ENCODE data around the gene ARHGDIG. TPM values are rescaled to one million over a fixed set of nuclear protein-coding genes. Genes with fewer than 3 reads are reported as not detected.

Gene ARHGDIG
- total RNA-seq, 1 donor from 2014 or later = 5.0 TPM

GRCh38 chr16:293043-293775, 12.8 kb downstream of the ARHGDIG start:
- no peak overlapping the region for H2AFZ ChIP-seq (ENCODE audit: low read depth, low read length)
- H3K4me3 ChIP-seq (ENCODE audit: insufficient read depth, low read depth, low read length) = no peak overlapping the region
- H3K36me3 ChIP-seq (ENCODE audit: insufficient read depth, low read length) = no peaks in the 10 kb centered on the region
- TF ChIP-seq EZH2 (IDR thresholded peaks at IDR 0.05; ENCODE audit: insufficient read depth, low read length) = no peak
- TF ChIP-seq CTCF (IDR thresholded peaks at IDR 0.05; ENCODE audit: insufficient read depth, low read depth, low read length) = no peak
- FAIRE-seq (no peak), DNase-seq (ENCODE audit: low read depth) (no peak)
- no peak overlapping the region for H3K4me3 Mint-ChIP-seq (ENCODE audit: unreplicated experiment)
- no peaks in the 10 kb centered on the region for H3K79me2 ChIP-seq (ENCODE audit: insufficient read depth, low read length)
- no peaks in the 10 kb centered on the region for H3K9me3 Mint-ChIP-seq (ENCODE audit: unreplicated experiment)
- no peaks in the 10 kb centered on the region for H3K9me3 ChIP-seq (ENCODE audit: insufficient read depth, low read depth, low read length)
- H3K27me3 ChIP-seq (ENCODE audit: insufficient read depth, low read length) = no peaks in the 10 kb centered on the region
- H3K27ac ChIP-seq (ENCODE audit: low read depth, low read length) = no peak overlapping the region
- no peaks in the 10 kb centered on the region for H3K4me1 ChIP-seq (ENCODE audit: insufficient read depth, low read length)
- no peaks in the 10 kb centered on the region for H4K20me1 ChIP-seq (ENCODE audit: insufficient read depth, low read length)
- no peak overlapping the region for H3K4me2 ChIP-seq (ENCODE audit: low read length)
- H3K36me3 Mint-ChIP-seq (ENCODE audit: low read depth, unreplicated experiment) = peaks cover 4% of the 10 kb centered on the region
- H3K27me3 Mint-ChIP-seq (ENCODE audit: low read depth, unreplicated experiment) = no peaks in the 10 kb centered on the region
- no peak overlapping the region for H3K27ac Mint-ChIP-seq (ENCODE audit: unreplicated experiment)
- no peaks in the 10 kb centered on the region for H3K4me1 Mint-ChIP-seq (ENCODE audit: low read depth, unreplicated experiment)
- no peak overlapping the region for H3K9ac ChIP-seq (ENCODE audit: low read length)

GRCh38 chr16:296276-296675, 15.9 kb downstream of the ARHGDIG start:
- no peak for FAIRE-seq
- H3K36me3 Mint-ChIP-seq (ENCODE audit: low read depth, unreplicated experiment) = peaks cover 4% of the 10 kb centered on the region
- H3K27ac Mint-ChIP-seq (ENCODE audit: unreplicated experiment) = no peak overlapping the region
- Histone ChIP-seq H2AFZ (ENCODE audit: low read depth, low read length) (no peak overlapping the region), H3K9me3 (ENCODE audit: insufficient read depth, low read depth, low read length) (no peaks in the 10 kb centered on the region), H3K36me3 (ENCODE audit: insufficient read depth, low read length) (no peaks in the 10 kb centered on the region), H3K27me3 (ENCODE audit: insufficient read depth, low read length) (no peaks in the 10 kb centered on the region), H3K9ac (ENCODE audit: low read length) (no peak overlapping the region), H3K4me1 (ENCODE audit: insufficient read depth, low read length) (no peaks in the 10 kb centered on the region), H4K20me1 (ENCODE audit: insufficient read depth, low read length) (no peaks in the 10 kb centered on the region), H3K27ac (ENCODE audit: low read depth, low read length) (no peak overlapping the region), H3K79me2 (ENCODE audit: insufficient read depth, low read length) (no peaks in the 10 kb centered on the region), H3K4me3 (ENCODE audit: insufficient read depth, low read depth, low read length) (no peak overlapping the region), H3K4me2 (ENCODE audit: low read length) (no peak overlapping the region)
- H3K4me3 Mint-ChIP-seq (ENCODE audit: unreplicated experiment) = no peak overlapping the region
- no peaks in the 10 kb centered on the region for H3K4me1 Mint-ChIP-seq (ENCODE audit: low read depth, unreplicated experiment)
- H3K27me3 Mint-ChIP-seq (ENCODE audit: low read depth, unreplicated experiment) = no peaks in the 10 kb centered on the region
- TF ChIP-seq EZH2 (IDR thresholded peaks at IDR 0.05; ENCODE audit: insufficient read depth, low read length) (no peak), CTCF (IDR thresholded peaks at IDR 0.05; ENCODE audit: insufficient read depth, low read depth, low read length) (no peak)
- DNase-seq (ENCODE audit: low read depth) = no peak
- no peaks in the 10 kb centered on the region for H3K9me3 Mint-ChIP-seq (ENCODE audit: unreplicated experiment)

GRCh38 chr16:296806-297510, 16.6 kb downstream of the ARHGDIG start:
- TF ChIP-seq CTCF (IDR thresholded peaks at IDR 0.05; ENCODE audit: insufficient read depth, low read depth, low read length) (no peak), EZH2 (IDR thresholded peaks at IDR 0.05; ENCODE audit: insufficient read depth, low read length) (no peak)
- H3K9ac ChIP-seq (ENCODE audit: low read length) = no peak overlapping the region

More at GRCh38 chr16:296806-297510, 16.6 kb downstream of the ARHGDIG start:
- H3K9me3 Mint-ChIP-seq (ENCODE audit: unreplicated experiment) = no peaks in the 10 kb centered on the region
- Histone ChIP-seq H3K79me2 (ENCODE audit: insufficient read depth, low read length) (no peaks in the 10 kb centered on the region), H3K4me1 (ENCODE audit: insufficient read depth, low read length) (no peaks in the 10 kb centered on the region), H3K4me3 (ENCODE audit: insufficient read depth, low read depth, low read length) (no peak overlapping the region), H3K27ac (ENCODE audit: low read depth, low read length) (no peak overlapping the region), H3K9me3 (ENCODE audit: insufficient read depth, low read depth, low read length) (no peaks in the 10 kb centered on the region), H4K20me1 (ENCODE audit: insufficient read depth, low read length) (no peaks in the 10 kb centered on the region), H2AFZ (ENCODE audit: low read depth, low read length) (no peak overlapping the region), H3K27me3 (ENCODE audit: insufficient read depth, low read length) (no peaks in the 10 kb centered on the region), H3K36me3 (ENCODE audit: insufficient read depth, low read length) (no peaks in the 10 kb centered on the region), H3K4me2 (ENCODE audit: low read length) (no peak overlapping the region)
- DNase-seq (ENCODE audit: low read depth) (no peak), FAIRE-seq (no peak)
- H3K4me3 Mint-ChIP-seq (ENCODE audit: unreplicated experiment) = no peak overlapping the region
- no peak overlapping the region for H3K27ac Mint-ChIP-seq (ENCODE audit: unreplicated experiment)
- no peaks in the 10 kb centered on the region for H3K27me3 Mint-ChIP-seq (ENCODE audit: low read depth, unreplicated experiment)
- peaks cover 2% of the 10 kb centered on the region for H3K36me3 Mint-ChIP-seq (ENCODE audit: low read depth, unreplicated experiment)
- no peaks in the 10 kb centered on the region for H3K4me1 Mint-ChIP-seq (ENCODE audit: low read depth, unreplicated experiment)
